HG02870 (cell line): Measurements from ENCODE around the gene LRRFIP1.
"Not testable (repeated sequence)": the region's sequence is repeated elsewhere in the genome, so short reads cannot be mapped to it uniquely, and the experiment has no call there.

ENCODE experiments used
- ATAC-seq: cut with Tn5 transposase; IDR thresholded peaks from one replicate; pipeline ENCODE4 v1.9.1; 2021; ENCODE audit warnings: mild to moderate bottlenecking, moderate library complexity; ENCODE audit not compliant: unreplicated experiment

Gene LRRFIP1

DNA sequence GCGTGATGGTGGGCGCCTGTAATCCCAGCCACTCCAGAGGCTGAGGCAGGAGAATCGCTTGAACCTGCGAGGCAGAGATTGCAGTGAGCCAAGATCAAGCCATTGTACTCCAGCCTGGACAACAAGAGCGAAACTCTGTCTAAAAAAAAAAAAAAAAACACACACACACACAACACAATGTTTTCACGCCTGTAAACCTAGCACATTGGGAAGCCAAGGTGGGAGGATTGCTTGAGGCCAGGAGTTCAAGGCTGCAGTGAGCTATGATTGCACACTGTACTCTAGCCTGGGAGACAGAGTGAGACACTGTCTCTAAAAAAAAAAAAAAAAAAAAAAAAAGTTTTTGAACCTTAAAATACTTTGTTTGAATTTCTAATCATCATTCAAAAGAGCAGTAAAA, 137.7 kb downstream of the LRRFIP1 start:
- ATAC-seq, result not testable (repeated sequence)

DNA sequence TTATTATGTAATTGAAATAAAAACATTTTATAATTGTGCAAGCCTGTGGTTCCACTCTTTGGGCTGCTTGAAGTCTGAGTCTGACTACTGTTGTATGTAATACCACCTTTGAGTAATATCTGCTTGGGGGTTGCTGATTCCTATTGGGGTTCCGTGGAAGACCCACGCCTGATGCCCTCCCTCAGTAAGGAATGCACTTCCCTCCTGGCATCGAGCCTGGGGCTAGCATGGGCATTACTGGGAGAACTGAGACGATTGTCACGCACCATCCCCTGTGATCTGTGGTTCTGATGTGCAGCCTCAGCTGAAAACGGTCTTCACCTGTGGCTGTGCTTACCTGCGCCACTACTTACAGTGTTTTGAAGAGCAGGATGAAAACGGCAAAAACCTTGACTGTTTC, 138.5 kb downstream of the LRRFIP1 start:
- ATAC-seq, result no peak

DNA sequence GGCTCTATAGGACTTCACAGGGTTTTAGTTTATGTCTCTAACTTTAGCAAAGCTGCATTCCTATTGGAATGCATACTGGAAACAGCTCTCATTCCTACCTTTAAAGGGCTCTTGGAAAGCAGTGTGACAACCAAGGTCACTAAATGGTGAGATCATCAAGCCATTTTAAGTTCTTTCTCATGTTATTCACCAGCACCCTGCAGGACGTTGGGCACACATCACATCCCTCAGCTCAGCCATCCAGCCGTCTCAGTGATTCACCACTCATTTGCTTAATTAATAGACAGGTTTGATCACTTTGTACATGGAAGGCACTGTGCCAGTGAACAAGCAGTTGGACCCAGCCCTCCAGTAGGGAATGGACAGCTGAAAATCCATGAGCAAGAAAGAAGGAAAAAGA, 139.0 kb downstream of the LRRFIP1 start:
- ATAC-seq, result no peak

GRCh38 chr2:237772513-237772912, 145.1 kb downstream of the LRRFIP1 start:
- ATAC-seq, result no peak

DNA sequence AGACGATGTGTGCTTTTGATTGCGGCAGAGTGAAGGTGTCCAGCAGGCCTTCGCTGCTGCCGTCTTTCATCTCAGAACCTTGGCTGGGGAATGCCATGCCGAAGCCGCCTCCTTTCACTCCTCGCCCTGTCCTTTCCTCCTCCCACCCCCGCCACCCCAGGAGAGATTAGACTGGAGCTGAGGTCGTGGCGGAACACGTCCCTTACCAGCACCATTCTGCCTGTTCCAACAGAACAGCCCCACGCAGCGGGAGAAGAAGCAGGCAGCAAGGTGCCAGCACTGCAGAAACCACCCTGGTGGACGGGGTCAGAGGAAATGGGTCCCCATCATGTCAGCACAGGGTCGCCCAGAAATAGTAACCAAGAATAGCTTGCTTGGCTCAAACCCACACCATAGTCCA, 146.4 kb downstream of the LRRFIP1 start:
- no peak for ATAC-seq

DNA sequence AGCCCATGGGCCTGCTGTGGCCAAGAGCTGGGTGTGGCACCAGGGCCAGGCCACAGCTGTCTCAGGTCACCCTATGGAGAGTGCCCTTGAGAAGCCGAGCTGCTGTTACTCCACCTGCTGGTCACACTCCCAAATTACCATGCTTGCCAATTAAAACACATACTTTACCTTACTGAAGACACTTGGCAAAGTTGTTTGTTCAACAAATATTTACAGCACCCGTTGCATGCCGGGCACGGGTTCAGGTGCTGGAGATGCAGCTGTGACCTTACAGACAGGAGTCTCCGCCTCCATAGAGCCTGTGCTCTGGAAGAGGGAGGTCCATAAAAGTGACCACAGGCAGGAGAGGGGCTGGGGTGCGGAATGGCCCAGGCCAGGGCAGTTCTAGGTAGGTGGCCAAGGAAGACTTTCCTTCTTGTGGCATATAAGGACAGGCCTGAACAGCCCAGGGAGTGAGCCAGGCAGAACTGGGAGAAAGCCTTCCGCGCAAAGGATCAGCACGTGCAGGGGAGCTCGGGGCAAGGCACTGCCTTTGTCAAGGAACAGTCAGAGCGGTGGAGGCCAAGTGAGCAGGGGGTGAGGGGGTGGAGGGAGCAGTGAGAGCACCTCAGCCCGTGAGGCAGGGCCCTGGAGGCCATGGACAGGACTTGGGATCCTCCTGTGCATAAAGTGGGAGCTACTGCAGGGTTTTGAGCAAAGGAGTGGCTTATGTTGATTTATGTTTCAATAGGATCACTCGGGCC, 147.6 kb downstream of the LRRFIP1 start:
- ATAC-seq, result no peak

DNA sequence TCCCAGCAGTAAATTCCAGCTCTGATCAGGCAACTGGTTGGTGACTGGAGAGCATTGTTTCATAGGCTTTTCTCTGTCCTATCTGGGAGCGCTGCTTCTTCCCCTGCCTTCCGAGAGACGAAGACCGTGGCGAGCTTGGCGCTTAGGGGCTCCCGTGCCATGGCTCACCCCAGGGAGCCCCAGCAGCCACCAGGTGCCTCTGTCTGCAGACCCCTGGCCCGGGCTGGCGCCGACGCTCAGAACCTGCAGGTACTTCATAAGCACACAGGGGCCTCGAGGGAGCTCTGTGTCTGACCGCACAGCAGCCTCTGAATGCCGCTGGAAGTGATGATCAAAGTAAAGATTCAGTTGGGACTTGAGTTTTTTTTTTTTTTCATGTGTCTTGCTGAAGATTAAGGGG, 152.1 kb downstream of the LRRFIP1 start:
- no peak for ATAC-seq

DNA sequence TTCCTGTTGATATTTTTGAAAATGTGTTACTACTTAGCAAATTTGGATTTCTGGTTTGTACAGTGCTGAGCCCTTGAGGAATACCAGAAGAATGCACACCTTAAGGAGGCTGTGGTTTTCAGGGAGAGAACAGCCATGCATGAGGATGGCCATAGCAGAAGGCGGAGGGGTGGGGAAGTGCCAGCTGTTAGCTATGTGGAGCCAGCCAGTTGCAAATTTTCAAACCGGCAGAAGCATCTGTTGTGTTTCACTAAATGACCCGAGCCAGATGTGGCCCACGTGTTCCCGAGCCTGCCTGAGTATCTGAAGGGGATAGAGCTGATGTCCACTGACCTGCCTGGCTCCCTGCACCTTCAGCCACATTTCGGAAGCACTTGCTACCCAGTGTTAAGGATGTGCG, 154.8 kb downstream of the LRRFIP1 start:
- no peak for ATAC-seq

DNA sequence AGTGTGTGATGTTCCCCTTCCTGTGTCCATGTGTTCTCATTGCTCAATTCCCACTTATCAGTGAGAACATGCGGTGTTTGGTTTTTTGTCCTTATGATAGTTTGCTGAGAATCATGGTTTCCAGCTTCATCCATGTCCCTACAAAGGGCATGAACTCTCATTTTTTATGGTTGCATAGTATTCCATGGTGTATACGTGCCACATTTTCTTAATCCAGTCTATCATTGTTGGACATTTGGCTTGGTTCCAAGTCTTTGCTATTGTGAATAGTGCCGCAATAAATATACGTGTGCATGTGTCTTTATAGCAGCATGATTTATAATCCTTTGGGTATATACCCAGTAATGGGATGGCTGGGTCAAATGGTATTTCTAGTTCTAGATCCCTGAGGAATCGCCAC, 156.3 kb downstream of the LRRFIP1 start:
- not testable (repeated sequence) for ATAC-seq

- ATAC-seq, result no peak
Measured at GRCh38 chr2:237786936-237787335, 159.5 kb downstream of the LRRFIP1 start.

GRCh38 chr2:237790353-237790752, 163.0 kb downstream of the LRRFIP1 start:
- ATAC-seq, result no peak

DNA sequence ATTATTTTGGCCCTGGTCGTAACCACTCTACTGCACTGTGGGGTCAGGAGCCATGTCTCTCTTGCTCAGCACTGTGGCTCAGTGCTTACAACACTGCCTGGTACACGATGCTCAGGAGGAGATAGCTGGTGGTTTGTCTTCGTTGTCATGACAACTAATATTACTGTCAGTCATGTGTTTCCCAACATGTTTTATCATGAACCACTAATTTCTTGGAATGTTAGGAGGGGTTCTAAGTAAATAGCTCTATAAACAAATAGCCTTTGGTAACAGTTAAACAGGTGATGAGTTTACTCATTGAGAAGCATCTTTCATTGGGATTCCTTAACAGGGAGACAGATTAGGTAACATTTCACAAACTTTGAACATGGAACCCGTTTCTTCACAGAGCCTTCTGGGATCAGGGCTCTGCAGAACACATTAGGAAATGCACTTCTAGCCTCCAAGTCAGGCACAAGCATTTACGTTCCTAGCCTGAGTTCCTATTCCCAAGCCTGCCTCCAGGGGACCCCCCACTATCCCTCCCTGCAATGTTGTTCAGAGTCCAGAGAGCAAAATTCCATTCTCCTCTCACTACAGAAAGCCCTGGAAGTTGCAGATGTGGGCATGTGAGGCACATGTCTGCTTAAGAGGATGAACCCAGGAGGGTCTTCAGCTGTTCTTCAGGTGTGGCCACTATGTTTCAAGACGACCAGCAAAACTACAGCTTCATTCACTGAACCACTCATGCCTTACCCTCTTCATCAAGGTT, 164.8 kb downstream of the LRRFIP1 start:
- ATAC-seq, result no peak

GRCh38 chr2:237797253-237797652, 169.9 kb downstream of the LRRFIP1 start:
- ATAC-seq, result no peak

DNA sequence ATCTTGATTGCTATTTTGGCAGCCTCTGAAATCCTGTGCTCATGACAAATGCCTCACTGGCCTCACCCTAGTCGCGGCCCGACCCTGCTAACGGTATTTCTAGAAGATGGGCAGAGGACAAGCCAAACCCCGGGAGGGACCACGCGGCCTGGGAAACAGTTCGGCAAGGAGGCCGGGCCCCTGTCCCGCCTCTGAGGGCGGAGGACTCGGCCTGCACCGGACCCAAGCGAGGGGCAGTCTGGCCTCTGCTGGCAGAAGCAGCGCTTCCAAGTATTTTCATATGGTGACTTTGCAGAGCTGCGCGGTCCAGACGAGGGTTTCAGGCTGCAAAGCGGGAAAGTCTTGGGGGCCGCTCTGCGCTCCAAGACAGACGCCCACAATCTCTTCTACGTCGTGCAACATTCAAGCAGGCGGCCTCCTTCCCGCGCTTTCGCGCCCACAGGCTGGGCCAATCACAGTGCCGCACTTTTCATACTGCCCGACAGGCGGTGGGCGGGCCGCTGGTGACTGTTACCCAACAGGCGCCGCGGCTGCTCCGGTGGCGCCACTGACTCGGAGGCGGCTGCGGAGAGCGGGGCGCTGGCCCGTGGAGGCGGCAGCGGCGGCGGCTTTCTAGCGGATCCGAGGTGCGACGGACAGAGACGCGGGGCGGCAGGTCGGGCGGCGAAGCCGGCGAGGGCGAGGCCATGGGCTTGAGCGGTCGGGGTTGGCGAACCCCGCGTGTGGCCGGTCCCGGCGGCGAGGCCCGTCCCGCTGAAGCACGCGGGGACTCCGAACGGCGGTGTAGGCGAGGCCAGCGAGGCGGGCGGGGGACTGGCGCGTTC, 171.1 kb downstream of the LRRFIP1 start, which contains the start of gene RBM44:
Gene RBM44 (plus strand): TSS at position 544 of the 824 bp plus-strand sequence. CDS start 14,831 bp downstream, outside the sequence.
- no peak for ATAC-seq

DNA sequence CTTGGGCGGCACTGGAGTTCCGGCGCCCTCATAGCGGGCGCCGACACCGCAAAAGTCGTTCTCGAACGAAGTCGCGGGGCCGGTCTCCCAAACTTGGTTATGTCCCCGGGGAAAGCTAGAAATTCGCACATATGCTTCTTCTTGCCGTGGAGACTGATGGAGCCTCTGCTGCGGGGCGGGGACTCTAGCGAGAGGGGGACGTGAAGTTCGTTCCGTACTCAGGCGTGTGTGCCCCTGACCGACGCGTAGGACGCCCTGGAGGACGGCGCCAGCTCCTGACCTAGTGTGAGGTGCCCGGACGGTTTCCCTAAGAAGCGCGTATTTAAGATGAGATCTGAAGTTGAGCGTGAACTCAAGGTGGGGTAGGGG, 171.7 kb downstream of the LRRFIP1 start:
- ATAC-seq, result no peak

GRCh38 chr2:237801466-237801865, 174.1 kb downstream of the LRRFIP1 start:
- no peak for ATAC-seq

DNA sequence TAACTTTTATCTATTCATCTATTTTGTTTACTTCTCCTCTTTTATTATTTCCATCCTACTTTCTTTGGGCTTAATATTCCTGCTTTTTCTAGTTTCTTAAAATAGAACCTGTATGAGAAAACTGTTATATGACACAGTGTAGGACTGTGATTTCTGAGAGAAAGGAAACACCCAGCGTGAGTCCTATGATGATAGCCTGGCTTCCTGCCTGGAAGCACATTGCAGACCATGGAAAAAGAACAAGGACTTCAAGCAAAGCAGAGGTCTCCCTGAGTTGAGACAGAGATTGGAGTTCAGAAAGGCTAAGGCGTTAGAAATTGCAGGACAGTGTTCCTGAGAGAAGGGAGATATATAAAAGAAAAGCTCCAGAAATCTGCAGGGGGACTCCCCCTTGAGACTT, 178.9 kb downstream of the LRRFIP1 start:
- ATAC-seq, result no peak

- peak; percentile 63 for ATAC-seq
Measured at GRCh38 chr2:237815637-237816036, 188.2 kb downstream of the LRRFIP1 start.

DNA sequence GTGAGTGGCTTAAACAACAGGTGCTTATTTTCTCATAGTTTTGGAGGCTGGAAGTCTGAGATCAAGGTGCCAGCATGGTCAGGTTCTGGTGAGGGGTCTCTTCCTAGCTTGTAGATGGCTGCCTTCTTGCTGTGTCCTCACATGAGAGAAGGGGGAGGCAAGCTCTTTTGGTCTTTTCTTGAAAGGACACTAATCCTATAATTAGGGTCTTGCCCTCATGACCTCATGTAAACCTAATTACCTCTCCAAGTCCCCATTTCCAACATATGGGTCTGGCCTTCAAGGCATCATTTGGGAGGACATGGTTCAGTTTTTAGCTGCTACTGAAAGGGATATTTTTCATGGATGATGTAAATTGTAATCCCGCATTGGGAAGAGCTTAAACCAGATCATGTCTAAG, 189.1 kb downstream of the LRRFIP1 start:
- no peak for ATAC-seq

- no peak for ATAC-seq
Measured at GRCh38 chr2:237818066-237818473, 190.7 kb downstream of the LRRFIP1 start.

DNA sequence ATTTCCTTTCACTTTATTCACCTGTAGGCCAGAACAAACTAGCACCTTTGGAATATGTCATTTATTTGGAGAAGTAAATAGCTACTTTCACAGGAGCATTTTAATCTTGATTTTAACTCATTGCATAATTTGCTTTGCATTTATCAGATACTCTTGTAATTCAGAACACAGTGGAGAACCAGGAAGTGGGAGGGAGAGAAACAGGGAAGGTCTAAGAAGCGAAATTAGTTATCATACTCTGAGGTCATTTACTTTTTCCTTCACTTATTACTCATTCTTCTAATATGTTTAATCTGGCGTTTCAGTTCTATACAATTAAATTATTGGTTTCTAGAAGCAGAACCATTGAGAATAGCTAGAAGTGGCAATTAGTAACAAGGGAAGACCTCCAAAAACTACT, 191.8 kb downstream of the LRRFIP1 start:
- no peak for ATAC-seq
